M059J (cell line): ENCODE results near the gene ENOX1. TPM values are rescaled to one million over a fixed set of nuclear protein-coding genes. Genes with fewer than 3 reads are reported as not detected.
"Not testable (repeated sequence)": the region's sequence is repeated elsewhere in the genome, so short reads cannot be mapped to it uniquely, and the experiment has no call there.

Experiments used
- DNase-seq: peaks from one replicate; pipeline ENCODE4 v3.0.0-alpha.2; 2012; ENCODE audit warnings: low read depth
- total RNA-seq: library from RNA; depleted of rRNA; stranded (reverse); fragments of >200 nt; shearing (Covaris generic); gene quantifications from 2 replicates; pipeline ENCODE4 v1.2.3, GENCODE V29; 2014

ENOX1 gene
- total RNA-seq, 1 experiment from 2014 or later: 0.10 TPM

DNA sequence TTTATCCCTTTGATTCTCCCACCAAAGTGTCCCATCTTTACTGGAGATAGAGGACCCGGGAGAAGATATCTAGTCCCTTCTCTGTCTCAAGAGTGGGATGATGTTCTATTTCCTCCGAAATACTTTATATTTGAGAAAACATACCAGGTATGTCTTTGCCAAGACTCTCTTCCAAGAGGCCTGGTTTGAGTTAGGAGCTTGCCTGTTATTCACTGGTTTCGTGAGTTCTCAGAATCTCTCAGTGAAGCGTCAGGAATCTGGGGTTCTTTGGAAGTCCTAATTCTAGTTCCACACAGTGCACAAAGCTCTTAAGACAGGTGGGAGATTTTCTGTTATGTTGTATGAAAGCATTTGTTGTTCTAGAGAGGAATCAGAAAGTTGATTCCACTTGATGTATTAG lies 581.4 kb downstream of the ENOX1 start:
- DNase-seq: no peak

DNA sequence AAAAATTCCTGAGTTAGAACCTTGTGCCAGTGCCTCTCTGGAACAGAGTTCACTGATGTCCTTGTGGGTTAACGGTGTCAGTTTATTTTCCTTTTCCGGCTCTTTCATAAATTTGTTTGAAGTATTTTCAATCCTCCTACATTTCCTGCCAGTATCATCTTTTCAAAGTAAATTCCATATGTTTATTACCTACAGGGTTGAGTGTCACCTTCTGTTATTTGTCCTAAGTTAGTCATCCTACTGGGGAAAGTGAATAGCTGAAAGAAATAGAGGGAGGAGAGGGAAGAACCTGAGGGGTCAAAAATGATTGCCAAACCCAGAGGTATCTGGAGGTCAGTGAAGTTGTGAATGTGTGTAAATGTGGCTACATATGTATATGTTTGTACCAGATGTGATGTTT lies 582.2 kb downstream of the ENOX1 start:
- DNase-seq: no peak

DNA sequence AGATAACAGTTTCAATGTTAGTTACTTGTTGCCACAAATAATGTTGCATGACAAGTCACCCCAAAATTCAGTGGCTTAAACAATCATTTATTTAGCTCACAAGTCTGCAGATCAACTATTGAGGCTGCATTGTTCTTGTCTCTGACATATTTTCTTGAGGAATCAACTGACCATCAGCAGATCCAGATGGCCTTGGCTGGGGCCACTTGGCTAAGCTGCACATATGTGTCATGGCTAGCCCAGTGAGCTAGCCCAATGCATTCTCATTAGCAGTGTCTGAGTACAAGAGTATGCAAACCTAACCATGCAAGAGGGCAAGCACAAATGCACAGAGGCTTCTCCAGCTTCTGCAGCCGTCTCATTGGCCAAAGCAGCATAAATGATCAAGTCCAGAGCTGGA lies 583.0 kb downstream of the ENOX1 start:
- no peak for DNase-seq

DNA sequence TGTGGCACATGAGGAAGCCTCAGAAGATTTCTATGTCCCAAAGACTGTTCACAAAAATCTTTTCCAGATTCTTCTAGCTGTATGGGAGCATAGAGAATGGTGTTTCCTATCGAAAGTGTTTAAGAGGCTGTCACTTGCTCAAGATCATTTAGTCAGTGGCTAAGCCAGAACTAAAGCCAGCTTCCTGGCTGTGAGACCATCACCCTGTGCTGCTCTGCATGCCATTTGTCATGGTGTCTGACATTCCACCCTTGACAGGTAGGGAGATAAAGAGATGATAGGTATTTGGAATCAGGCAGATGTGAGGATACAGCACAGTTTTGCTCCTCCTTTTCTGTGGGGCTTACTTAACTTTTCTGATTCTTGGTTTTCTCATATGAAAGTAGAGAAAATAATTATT lies 586.0 kb downstream of the ENOX1 start:
- DNase-seq: no peak

DNA sequence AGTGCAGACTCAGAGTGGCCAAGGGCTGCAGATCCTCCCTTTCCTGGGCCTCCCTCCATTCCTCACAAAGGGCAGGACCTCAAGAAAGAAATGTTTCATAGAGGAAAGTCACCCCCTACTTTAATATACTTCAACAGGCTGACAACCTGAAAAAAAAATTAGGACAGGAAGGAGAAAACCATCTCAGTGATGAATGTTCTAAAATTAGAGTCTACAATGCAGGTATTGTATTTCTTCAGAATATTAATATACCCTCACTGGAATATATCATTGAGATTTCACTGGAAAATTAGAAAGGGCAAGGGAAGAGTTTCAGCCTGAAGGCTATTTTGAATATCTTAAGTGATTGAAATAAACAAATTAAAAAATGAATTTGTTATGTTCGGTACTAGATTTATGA lies 586.5 kb downstream of the ENOX1 start:
- no peak for DNase-seq

DNA sequence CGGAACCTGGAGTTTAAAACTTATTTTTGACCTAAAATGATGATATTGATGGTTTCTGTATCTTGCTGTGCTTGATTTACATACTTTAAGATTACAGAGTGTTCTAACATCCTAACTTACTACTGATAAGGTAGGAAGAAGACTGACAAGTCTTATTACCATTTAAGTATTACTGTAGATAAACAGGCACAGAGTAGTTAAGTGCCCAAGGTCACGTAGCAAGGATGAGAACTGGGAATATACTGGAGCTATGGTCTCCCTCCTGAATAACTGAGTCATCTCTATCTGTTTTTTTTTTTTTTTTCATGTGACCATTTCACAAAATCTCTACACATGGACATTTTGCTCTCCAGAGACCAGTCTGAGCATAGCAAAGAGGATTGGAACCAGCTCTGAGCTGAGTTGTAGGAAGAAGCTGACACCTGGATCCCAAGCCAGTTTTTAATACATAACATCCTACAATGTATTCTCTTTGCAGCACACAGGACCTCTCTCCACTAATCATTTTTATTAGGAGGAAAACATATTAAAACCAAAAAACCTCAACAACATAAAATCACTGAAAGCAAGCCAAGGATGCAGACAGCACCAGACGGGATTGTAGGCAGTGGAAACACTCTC lies 589.9 kb downstream of the ENOX1 start:
- DNase-seq: no peak

DNA sequence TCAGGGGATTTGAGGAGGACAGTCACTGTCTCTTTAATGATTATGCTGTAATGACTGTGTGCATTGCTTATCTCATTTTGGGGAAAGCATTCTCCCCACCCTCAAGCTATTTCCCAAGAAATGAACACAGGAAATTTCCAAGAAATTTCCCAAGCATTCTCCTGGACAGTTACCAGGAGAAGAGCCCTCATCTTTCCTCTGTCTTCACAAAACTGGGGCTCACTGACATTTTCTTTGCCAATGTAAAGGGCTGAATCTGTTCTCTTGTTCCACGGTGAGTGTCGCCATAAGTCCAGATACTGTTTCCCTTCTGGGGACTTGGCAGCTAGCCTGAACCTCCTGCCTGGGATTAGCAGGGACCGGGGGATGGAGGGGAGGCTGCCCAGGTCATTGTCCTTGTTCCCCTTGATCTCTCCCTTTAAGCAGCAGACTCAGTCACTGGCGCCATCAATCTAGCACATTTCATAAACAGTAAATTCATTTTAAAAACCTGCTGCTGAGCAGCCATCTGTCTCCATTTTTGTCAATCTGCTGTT lies 590.6 kb downstream of the ENOX1 start:
- DNase-seq: peak; percentile 7

DNA sequence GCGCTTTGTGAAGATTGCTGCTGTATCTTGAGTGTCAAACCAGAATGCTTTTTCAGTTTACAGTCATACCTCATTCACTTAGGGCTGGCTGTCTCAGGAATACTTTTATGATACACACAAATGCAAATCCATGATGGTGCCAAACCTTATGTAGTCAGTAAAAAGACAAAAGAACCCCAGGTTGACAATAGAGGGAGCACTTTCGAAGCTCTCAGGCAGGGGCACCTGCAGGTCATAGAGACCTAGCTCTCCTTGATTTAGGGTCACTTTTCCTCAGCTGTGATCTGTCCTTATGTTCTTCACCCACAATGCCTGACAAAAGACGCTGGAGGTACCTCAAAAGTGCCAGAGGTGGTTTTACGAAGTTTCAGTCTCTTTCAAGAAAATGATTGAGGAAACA lies 591.2 kb downstream of the ENOX1 start:
- no peak for DNase-seq

DNA sequence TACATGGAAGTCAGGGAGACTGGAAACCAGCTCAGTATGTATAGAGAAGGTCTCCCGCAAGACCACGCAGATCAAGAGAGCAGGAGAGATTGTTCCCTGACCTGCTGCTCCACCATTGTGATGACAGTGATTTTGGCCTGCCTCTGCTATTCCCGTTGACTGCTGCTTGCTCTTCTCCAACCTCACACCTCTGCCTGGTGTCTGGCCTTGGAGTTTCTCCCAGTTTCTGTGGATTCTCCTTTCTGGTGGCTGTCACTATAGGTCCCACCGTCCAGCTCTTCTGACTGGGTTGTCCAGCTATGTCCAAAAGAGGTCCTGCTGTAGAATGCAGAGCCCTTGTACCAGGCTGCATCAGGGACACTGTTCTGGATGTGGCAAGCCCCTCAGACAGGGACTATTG lies 591.7 kb downstream of the ENOX1 start:
- no peak for DNase-seq

DNA sequence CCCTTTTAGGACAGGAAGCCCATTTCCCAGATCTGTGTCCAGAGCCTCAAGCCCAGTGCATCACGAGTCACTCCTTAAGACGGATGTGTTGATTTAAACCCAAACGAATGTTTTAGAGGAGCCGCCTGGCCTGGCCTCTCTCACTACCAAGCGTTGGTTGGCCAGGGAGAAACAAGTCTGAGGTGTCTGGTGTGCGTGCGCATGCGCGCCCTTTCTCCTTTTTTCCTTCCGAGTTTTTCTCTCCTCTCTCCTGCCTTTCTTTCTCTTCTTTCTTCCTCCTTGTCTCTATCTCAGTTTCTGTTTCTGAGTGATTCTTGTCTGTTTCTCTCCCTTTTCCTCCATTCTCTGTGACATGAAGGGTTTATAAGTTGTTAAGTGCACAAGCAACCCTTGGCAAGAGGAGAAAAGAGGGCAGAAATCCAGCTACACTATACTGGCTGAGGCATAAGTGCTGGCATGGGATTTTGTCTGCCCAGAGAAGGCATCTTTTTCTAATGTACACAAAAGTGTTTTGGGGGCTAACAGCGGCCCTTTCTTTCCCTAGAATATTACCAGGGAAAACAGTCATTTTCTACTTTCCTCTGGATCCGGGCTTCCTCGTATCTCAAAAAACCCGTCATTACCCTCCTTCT lies 592.9 kb downstream of the ENOX1 start:
- DNase-seq: no peak

DNA sequence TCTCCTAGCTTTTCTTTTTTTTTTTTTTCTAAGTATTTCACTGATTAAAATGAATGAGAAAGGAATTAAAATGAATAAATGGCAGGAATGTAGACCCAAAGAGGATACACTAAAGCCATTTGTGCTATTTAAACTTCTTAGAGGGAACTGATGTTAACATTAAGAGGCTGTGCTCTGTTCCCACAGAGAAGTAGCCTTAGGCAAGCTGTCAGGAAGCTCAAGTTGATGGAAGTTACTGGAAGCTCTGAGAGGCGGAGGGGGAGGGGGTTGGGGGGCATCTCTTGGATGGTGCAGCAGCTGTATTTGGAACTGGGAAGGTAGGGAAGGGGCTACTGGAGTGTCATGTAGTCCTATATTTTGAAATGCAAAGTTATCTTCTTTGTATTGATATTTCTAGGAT lies 595.2 kb downstream of the ENOX1 start:
- DNase-seq: no peak

DNA sequence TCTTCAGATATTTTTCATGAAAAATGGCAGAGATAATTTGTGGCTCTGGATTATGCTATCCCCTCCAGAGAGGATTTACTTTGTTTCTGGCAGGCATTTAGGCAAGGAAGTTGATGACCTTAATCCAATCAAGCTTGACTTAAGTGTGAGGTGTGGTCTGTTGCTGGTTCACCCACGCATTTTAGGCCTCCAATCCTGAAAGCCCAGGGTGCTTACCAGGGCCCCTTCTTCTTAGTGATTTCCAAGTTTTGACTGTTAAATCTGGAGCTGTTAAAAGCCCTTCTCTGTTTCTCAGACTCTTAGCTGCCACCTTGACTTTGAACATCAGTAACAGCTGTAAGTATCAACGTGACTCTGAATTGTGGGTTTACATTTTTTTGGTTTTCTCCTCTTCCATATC lies 601.5 kb downstream of the ENOX1 start:
- DNase-seq: no peak

DNA sequence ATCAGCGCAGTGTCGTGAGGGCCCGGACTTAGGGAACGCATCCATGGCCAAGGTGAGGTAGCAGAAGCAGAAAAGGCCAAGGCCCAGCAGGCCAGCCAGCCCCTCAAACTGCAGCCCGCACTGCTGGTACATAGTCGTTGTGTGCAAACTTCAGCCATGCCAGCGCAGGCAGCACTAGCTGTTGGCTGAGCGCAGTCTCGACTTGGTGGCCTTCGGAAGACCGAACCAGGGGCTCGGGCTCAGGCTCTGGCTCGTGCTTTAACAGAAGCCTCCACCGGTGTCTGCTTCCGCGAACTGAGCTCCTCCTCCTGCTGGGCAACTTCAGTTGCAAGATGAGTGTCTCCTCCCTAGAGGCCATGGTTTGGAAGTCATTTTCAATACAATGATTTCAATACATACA lies 605.9 kb downstream of the ENOX1 start:
- no peak for DNase-seq

DNA sequence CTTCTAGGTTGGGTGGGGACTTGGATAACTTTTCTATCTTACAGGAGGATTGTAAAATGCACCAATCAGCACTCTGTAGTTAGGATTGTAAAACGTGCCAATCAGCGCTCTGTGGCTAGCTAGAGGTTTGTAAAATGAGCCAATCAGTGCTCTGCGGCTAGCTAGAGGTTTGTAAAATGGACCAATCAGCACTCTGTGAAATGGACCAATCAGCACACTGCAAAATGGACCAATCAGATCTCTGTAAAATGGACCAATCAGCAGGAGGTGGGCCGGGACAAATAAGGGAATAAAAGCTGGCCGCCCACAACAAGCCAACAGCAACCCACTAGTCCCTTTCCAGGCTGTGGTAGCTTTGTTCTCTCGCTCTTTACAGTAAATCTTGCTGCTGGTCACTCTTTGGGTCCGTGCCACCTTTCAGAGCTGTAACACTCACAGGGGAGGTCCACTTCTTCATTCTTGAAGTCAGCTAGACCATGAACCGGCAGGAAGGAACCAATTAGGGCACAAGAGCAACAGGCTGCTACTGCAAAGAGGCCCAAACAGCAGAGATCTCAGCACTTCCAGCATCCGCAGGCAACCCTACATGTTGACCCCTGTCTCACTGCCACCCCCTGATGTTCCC lies 606.6 kb downstream of the ENOX1 start:
- DNase-seq: no peak

DNA sequence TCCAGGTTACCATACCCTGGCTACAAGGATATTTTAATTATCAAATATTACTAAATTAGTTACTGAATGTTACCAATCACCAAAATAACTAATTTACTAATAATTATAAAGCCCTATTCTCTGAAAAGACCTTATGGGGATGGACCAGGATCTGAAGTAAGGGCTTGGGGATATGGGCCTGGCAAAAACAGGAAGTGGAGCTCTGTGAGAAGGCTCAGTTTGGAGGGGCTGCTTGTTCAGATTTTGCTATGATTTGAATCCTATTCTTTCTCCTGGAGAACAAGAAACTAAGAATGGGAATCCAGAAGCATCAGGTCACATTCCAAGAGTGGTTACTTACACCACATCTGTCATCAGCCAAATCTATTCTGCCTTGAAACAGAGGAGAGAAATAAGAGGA lies 615.3 kb downstream of the ENOX1 start:
- DNase-seq: no peak

DNA sequence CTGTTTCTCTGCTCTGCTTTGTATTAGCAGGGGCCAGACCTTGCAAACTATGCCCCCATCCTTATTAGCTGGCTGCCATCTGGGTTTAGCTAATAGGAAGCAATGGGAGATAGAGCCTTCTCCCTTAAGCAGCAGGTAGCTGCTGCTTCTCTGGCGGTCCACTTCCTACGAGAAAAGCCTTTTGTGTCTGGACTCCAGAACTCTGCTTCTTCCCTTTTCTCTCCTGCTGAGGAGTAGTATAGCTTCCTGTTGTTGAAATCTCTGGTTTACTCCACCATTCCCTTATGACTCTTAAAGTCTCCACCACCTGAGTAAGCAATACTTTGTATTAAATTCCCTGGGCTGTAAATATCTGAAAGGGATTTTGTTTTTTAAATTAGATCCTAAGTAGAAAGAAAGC lies 616.3 kb downstream of the ENOX1 start:
- DNase-seq: no peak

DNA sequence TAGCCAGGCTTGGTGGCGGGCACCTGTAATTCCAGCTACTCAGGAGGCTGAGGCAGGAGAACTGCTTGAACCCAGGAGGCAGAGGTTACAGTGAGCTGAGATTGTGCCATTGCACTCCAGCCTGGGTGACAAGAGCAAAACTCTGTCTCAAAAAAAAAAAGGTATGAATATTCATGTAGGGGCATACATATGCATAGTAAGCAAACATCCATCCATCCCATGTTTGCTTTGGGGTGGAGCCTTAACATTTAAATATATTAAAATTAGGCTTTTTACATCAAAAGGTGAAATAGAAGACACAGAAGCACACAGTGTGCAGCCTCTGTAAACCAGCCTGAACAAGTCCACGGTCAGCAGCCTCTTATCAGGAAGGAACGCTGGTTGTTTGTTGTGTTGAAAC lies 618.3 kb downstream of the ENOX1 start:
- DNase-seq: not testable (repeated sequence)

DNA sequence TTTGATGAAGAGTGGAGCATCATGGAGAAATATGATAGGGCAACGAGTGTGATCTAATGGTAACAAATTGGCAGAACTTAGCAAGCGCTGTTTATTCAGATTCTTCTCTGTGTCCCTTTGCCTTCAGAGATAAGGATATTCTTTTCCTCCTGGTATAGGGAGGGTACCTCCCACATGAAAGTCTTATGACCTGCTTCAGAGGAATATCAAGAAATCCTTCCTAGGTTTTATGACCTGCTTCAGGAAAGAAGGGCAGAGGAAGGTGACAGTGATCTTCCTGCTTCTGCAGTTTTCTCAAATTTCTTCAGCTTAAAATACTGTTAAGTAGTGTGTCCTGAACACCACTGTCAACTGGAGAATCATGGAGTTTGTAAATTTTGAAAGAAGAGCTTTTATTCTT lies 619.0 kb downstream of the ENOX1 start:
- no peak for DNase-seq

DNA sequence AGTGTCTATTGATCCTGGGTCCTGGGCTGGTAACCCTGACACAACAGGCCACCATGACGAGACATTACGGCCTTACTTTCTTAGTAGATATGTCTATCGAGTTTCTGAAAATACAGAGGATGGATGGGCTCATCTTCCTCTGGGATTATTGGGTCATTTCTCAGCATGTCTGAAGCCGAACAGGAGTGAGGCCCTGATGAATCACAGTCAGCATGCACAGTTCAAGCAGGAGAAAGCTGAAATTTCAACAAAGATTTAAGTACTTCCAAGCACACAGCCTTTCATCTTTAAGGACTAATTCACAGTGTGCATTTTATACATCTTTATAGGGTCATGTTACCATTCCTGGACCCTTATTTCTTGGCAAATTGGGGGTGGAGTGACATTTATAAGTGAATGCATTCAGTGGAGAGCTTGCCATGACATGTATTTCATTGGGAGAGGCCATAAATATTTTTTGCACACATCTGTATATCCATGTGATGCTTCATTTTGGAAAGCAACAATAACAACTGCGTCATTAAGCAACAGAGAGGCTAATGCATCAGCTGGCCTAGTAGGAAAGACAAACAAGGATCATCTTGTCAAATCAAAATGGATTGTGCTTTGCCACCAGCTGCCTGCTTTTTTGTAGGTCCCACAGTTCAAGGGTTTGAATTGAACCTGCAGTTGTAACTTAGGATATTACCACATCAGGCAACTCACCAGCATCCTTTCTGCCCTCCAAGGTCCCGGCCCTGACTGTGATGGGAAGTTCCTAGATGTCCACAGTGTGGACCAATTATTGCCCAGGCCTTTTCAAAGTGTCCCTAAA lies 619.9 kb downstream of the ENOX1 start:
- DNase-seq: no peak
